OCI-M2 (cell line): ENCODE results near the gene NOXO1.
A peak's percentile ranks its signal among the peaks of the same experiment; 100 is the strongest.

Experiments used
- DNase-seq: peaks from one replicate; lab custom pipeline; 2025; ENCODE audit not compliant: unreplicated experiment; lab: John Stamatoyannopoulos, UW

The NOXO1 gene

GRCh38 chr16:1981398-1981836 is at the start of gene NOXO1:
TSS of gene NOXO1 (minus strand) at chr16:1981469. CDS start at chr16:1981179, 290 bp downstream.
- DNase-seq, result no peak

GRCh38 chr16:2030036-2030435 is 48.8 kb upstream of the NOXO1 start:
- DNase-seq, result no peak

GRCh38 chr16:2029350-2029749 is 48.1 kb upstream of the NOXO1 start:
- no peak for DNase-seq

- DNase-seq, result no peak
These were observed 47.5 kb upstream of the NOXO1 start for GRCh38 chr16:2028620-2029220.

- DNase-seq, result no peak
These were observed 46.9 kb upstream of the NOXO1 start for GRCh38 chr16:2028146-2028545.

GRCh38 chr16:2027024-2028010 is 46.0 kb upstream of the NOXO1 start:
- no peak for DNase-seq

- no peak for DNase-seq
These were observed 45.3 kb upstream of the NOXO1 start, which contains the start of gene NHERF2 for GRCh38 chr16:2026461-2027023. TSS of gene NHERF2 (plus strand) at chr16:2026902. CDS start at chr16:2027006, 104 bp downstream.

GRCh38 chr16:2025878-2026460 is 44.7 kb upstream of the NOXO1 start:
- no peak for DNase-seq

- no peak for DNase-seq
These were observed 44.0 kb upstream of the NOXO1 start for GRCh38 chr16:2025251-2025650.

GRCh38 chr16:2024032-2024420 is 42.8 kb upstream of the NOXO1 start:
- no peak for DNase-seq

- peak; percentile 79 for DNase-seq
These were observed 42.1 kb upstream of the NOXO1 start for GRCh38 chr16:2023092-2024031.

- no peak for DNase-seq
These were observed 41.4 kb upstream of the NOXO1 start for GRCh38 chr16:2022723-2023091.

- DNase-seq, result no peak
These were observed 38.9 kb upstream of the NOXO1 start for GRCh38 chr16:2019921-2020831.

GRCh38 chr16:2019518-2019920 is 38.2 kb upstream of the NOXO1 start, which contains the start of gene NPW:
TSS of gene NPW (plus strand) at chr16:2019785.
- DNase-seq, result no peak

- no peak for DNase-seq
These were observed 35.2 kb upstream of the NOXO1 start for GRCh38 chr16:2016407-2016922.

- DNase-seq, result no peak
These were observed 34.6 kb upstream of the NOXO1 start for GRCh38 chr16:2015947-2016208.

- DNase-seq, result no peak
These were observed 34.1 kb upstream of the NOXO1 start for GRCh38 chr16:2015117-2015946.

- DNase-seq, result no peak
These were observed 32.3 kb upstream of the NOXO1 start for GRCh38 chr16:2013527-2013926.
